ENCODE results near the gene SLFN12L. TPM values are rescaled to one million over a fixed set of nuclear protein-coding genes. Genes with fewer than 3 reads are reported as not detected.
"Not testable (repeated sequence)": the region's sequence is repeated elsewhere in the genome, so short reads cannot be mapped to it uniquely, and the experiment has no call there.

SLFN12L gene
- 0.30 TPM for total RNA-seq

- DNase-seq (ENCODE audit: low spot score) (no peak), ATAC-seq (no peak)
These were observed at the start of gene SLFN12L for GRCh38 chr17:35537601-35538141. SLFN12L (minus strand) TSS chr17:35537678; CDS start chr17:35522364, 15,314 bp downstream.

GRCh38 chr17:35586569-35587073 lies 49.1 kb upstream of the SLFN12L start:
- DNase-seq (ENCODE audit: low spot score) (no peak), ATAC-seq (peak; percentile 12)

GRCh38 chr17:35584061-35584460 lies 46.6 kb upstream of the SLFN12L start:
- DNase-seq (ENCODE audit: low spot score) (no peak), ATAC-seq (no peak)

- no peak for ATAC-seq
- DNase-seq (ENCODE audit: low spot score), result no peak
These were observed 41.5 kb upstream of the SLFN12L start for GRCh38 chr17:35578929-35579432.

- peak; percentile 98 for ATAC-seq
- DNase-seq (ENCODE audit: low spot score), result peak; percentile 91
These were observed 40.9 kb upstream of the SLFN12L start, which contains the start of gene PEX12 for GRCh38 chr17:35578197-35578928. PEX12 (minus strand) TSS chr17:35578571; CDS start chr17:35578021, 550 bp downstream.

- DNase-seq (ENCODE audit: low spot score), result no peak
- ATAC-seq, result peak; percentile 36
These were observed 40.3 kb upstream of the SLFN12L start for GRCh38 chr17:35577830-35578196.

GRCh38 chr17:35575759-35576158 lies 38.3 kb upstream of the SLFN12L start:
- ATAC-seq, result no peak
- DNase-seq (ENCODE audit: low spot score), result no peak

GRCh38 chr17:35569405-35569804 lies 31.9 kb upstream of the SLFN12L start:
- ATAC-seq, result no peak
- no peak for DNase-seq (ENCODE audit: low spot score)

GRCh38 chr17:35568561-35568960 lies 31.1 kb upstream of the SLFN12L start:
- ATAC-seq (peak; percentile 33), DNase-seq (ENCODE audit: low spot score) (no peak)

- DNase-seq (ENCODE audit: low spot score), result no peak
- no peak for ATAC-seq
These were observed 29.5 kb upstream of the SLFN12L start for GRCh38 chr17:35566968-35567367.

- ATAC-seq; DNase-seq (ENCODE audit: low spot score): not testable (repeated sequence)
These were observed 25.7 kb upstream of the SLFN12L start for GRCh38 chr17:35563181-35563580.

- ATAC-seq, result no peak
These were observed 23.2 kb upstream of the SLFN12L start, which contains the start of gene SLFN14 for GRCh38 chr17:35560703-35561102. SLFN14 (minus strand) TSS chr17:35560819; CDS start chr17:35558062, 2,757 bp downstream.

GRCh38 chr17:35559495-35560210 lies 22.2 kb upstream of the SLFN12L start:
- ATAC-seq, result no peak

More at GRCh38 chr17:35560703-35561102, 23.2 kb upstream of the SLFN12L start, which contains the start of gene SLFN14:
- DNase-seq (ENCODE audit: low spot score), result no peak

GRCh38 chr17:35557353-35557752 lies 19.9 kb upstream of the SLFN12L start:
- no peak for ATAC-seq
- DNase-seq (ENCODE audit: low spot score), result no peak

More at GRCh38 chr17:35559495-35560210, 22.2 kb upstream of the SLFN12L start:
- DNase-seq (ENCODE audit: low spot score), result no peak

- ATAC-seq (no peak), DNase-seq (ENCODE audit: low spot score) (no peak)
These were observed 18.2 kb upstream of the SLFN12L start for GRCh38 chr17:35555691-35556090.

- DNase-seq (ENCODE audit: low spot score) (no peak), ATAC-seq (no peak)
These were observed 17.2 kb upstream of the SLFN12L start for GRCh38 chr17:35554668-35555067.

GRCh38 chr17:35553310-35553709 lies 15.8 kb upstream of the SLFN12L start:
- DNase-seq (ENCODE audit: low spot score) (no peak), ATAC-seq (no peak)

GRCh38 chr17:35548978-35549377 lies 11.5 kb upstream of the SLFN12L start:
- ATAC-seq (no peak), DNase-seq (ENCODE audit: low spot score) (no peak)

- peak; percentile 79 for ATAC-seq
- no peak for DNase-seq (ENCODE audit: low spot score)
These were observed 10.8 kb upstream of the SLFN12L start for GRCh38 chr17:35548208-35548810.

GRCh38 chr17:35546487-35546886 lies 9.0 kb upstream of the SLFN12L start:
- ATAC-seq, result no peak
- no peak for DNase-seq (ENCODE audit: low spot score)

- no peak for DNase-seq (ENCODE audit: low spot score)
- ATAC-seq, result no peak
These were observed 7.7 kb upstream of the SLFN12L start for GRCh38 chr17:35545150-35545549.
